ENCODE results near the gene CREBRF. TPM values are rescaled to one million over a fixed set of nuclear protein-coding genes. Genes with fewer than 3 reads are reported as not detected.
"Not testable (repeated sequence)": the region's sequence is repeated elsewhere in the genome, so short reads cannot be mapped to it uniquely, and the experiment has no call there.

Gene CREBRF
- total RNA-seq, 1 experiment from 2014 or later = 16.9 TPM

GRCh38 chr5:173027905-173028304, 28.2 kb upstream of the CREBRF start:
- peaks cover 21% of the 10 kb centered on the region; the same call in 1 of the 2 replicates for H3F3A ChIP-seq (ENCODE audit: insufficient read depth, low read depth)
- no peaks in the 10 kb centered on the region for H3K9me3 ChIP-seq (ENCODE audit: insufficient read depth, low read depth)
- peaks cover 3% of the 10 kb centered on the region; the same call in 1 of the 2 replicates for H3K36me3 ChIP-seq (ENCODE audit: low read depth)
- H3K27me3 ChIP-seq (ENCODE audit: insufficient read depth, low read depth) = no peaks in the 10 kb centered on the region
- no TSS peak for BruUV-seq (replicated peaks)
- peaks cover 32% of the 10 kb centered on the region for H4K20me1 ChIP-seq (ENCODE audit: insufficient read depth)
- DNase-seq = no peak
- H3K4me2 ChIP-seq = no peak overlapping the region
- no peaks in the 10 kb centered on the region for H3K4me1 ChIP-seq (replicated peaks; ENCODE audit: insufficient read depth)
- intact Hi-C loops (cut with micrococcal nuclease; ENCODE audit: unreplicated experiment) = no loop called here
- POLR2A ChIA-PET (ENCODE audit: unreplicated experiment) = no interaction called here
- H3K4me3 ChIP-seq = no peak overlapping the region
- TF ChIP-seq EZH2 (IDR thresholded peaks at IDR 0.05; ENCODE audit: low read depth) (no peak), CTCF (conservative IDR thresholded peaks at IDR 0.05) (no peak)
- H3K27ac ChIP-seq = no peak overlapping the region
- H3K9me2 ChIP-seq (ENCODE audit: insufficient read depth) = no peaks in the 10 kb centered on the region
- peaks cover 67% of the 10 kb centered on the region for H3K79me2 ChIP-seq (ENCODE audit: low read depth)
- CTCF ChIA-PET = no interaction called here
- no peak overlapping the region for H2AFZ ChIP-seq

- no peak overlapping the region for H3K4me2 ChIP-seq
- no peak overlapping the region for H3K4me3 ChIP-seq
- H3K27me3 ChIP-seq (ENCODE audit: insufficient read depth, low read depth) = no peaks in the 10 kb centered on the region
- peaks cover 37% of the 10 kb centered on the region for H4K20me1 ChIP-seq (ENCODE audit: insufficient read depth)
- peaks cover 59% of the 10 kb centered on the region for H3K79me2 ChIP-seq (ENCODE audit: low read depth)
- no peak for TF ChIP-seq EZH2 (IDR thresholded peaks at IDR 0.05; ENCODE audit: low read depth)
- TF ChIP-seq CTCF (conservative IDR thresholded peaks at IDR 0.05) = no peak
- H3F3A ChIP-seq (ENCODE audit: insufficient read depth, low read depth) = peaks cover 19% of the 10 kb centered on the region; the same call in 1 of the 2 replicates
- H3K9me2 ChIP-seq (ENCODE audit: insufficient read depth) = no peaks in the 10 kb centered on the region
- H3K36me3 ChIP-seq (ENCODE audit: low read depth) = no peaks in the 10 kb centered on the region; the same call in 1 of the 2 replicates
- H2AFZ ChIP-seq = no peak overlapping the region
- intact Hi-C loops (cut with micrococcal nuclease; ENCODE audit: unreplicated experiment) = no loop called here
- H3K9me3 ChIP-seq (ENCODE audit: insufficient read depth, low read depth) = no peaks in the 10 kb centered on the region
- CTCF ChIA-PET = no interaction called here
- no peak for DNase-seq
- no TSS peak for BruUV-seq (replicated peaks)
- H3K4me1 ChIP-seq (replicated peaks; ENCODE audit: insufficient read depth) = no peaks in the 10 kb centered on the region
- no peak overlapping the region for H3K27ac ChIP-seq
- POLR2A ChIA-PET (ENCODE audit: unreplicated experiment) = no interaction called here
These were observed 27.3 kb upstream of the CREBRF start for GRCh38 chr5:173028811-173029327.

DNA sequence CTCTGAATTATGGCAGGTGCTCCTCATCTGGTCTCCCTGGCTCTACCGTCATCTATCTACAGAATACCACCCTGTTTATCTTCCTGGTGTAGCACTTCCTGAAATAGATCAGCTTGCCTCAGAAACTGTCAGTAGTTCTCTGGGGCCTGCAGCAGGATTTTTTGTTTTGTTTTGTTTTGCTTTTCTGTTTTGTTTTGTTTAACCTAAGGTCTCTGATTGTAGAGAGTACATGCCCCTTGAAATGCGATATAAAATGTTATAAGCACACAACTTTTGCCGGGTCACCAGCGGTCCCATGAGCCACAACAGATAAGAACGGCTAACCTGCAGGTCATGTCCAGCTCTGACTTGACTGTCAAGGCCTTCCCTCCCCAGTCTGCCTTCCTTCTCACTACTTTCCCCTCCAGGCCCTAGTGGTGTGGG, 26.6 kb upstream of the CREBRF start:
- Histone ChIP-seq H3K27ac (no peak overlapping the region), H3K79me2 (ENCODE audit: low read depth) (peaks cover 54% of the 10 kb centered on the region), H3K4me2 (no peak overlapping the region), H4K20me1 (ENCODE audit: insufficient read depth) (peaks cover 37% of the 10 kb centered on the region), H3K36me3 (ENCODE audit: low read depth) (no peaks in the 10 kb centered on the region; the same call in 1 of the 2 replicates), H3K9me2 (ENCODE audit: insufficient read depth) (no peaks in the 10 kb centered on the region), H3K4me1 (replicated peaks; ENCODE audit: insufficient read depth) (no peaks in the 10 kb centered on the region), H3K4me3 (no peak overlapping the region), H3K27me3 (ENCODE audit: insufficient read depth, low read depth) (no peaks in the 10 kb centered on the region), H2AFZ (no peak overlapping the region), H3K9me3 (ENCODE audit: insufficient read depth, low read depth) (no peaks in the 10 kb centered on the region), H3F3A (ENCODE audit: insufficient read depth, low read depth) (peaks cover 19% of the 10 kb centered on the region; the same call in 1 of the 2 replicates)
- intact Hi-C loops (cut with micrococcal nuclease; ENCODE audit: unreplicated experiment) = no loop called here
- no peak for DNase-seq
- CTCF ChIA-PET = no interaction called here
- POLR2A ChIA-PET (ENCODE audit: unreplicated experiment) = interaction anchor here (0.7 kb wide), 1 partner anchor 792 kb away, joined by 5 read pairs; no protein-coding TSS in a partner anchor
- no TSS peak for BruUV-seq (replicated peaks)
- TF ChIP-seq CTCF (conservative IDR thresholded peaks at IDR 0.05) (no peak), EZH2 (IDR thresholded peaks at IDR 0.05; ENCODE audit: low read depth) (no peak)

GRCh38 chr5:173032096-173032495, 24.1 kb upstream of the CREBRF start:
- H3K27me3 ChIP-seq (ENCODE audit: insufficient read depth, low read depth); H2AFZ ChIP-seq; H3K27ac ChIP-seq; H3K4me3 ChIP-seq; H3K9me2 ChIP-seq (ENCODE audit: insufficient read depth); H3K4me2 ChIP-seq; POLR2A ChIA-PET (ENCODE audit: unreplicated experiment); intact Hi-C loops (cut with micrococcal nuclease; ENCODE audit: unreplicated experiment); H3K9me3 ChIP-seq (ENCODE audit: insufficient read depth, low read depth); DNase-seq; H3K4me1 ChIP-seq (replicated peaks; ENCODE audit: insufficient read depth); BruUV-seq (replicated peaks): not testable (repeated sequence)
- Histone ChIP-seq H4K20me1 (ENCODE audit: insufficient read depth) (peaks cover 23% of the 10 kb centered on the region), H3F3A (ENCODE audit: insufficient read depth, low read depth) (peaks cover 25% of the 10 kb centered on the region; the same call in 1 of the 2 replicates), H3K36me3 (ENCODE audit: low read depth) (peaks cover 10% of the 10 kb centered on the region), H3K79me2 (ENCODE audit: low read depth) (peaks cover 40% of the 10 kb centered on the region)
- CTCF ChIA-PET = interaction anchor here (0.6 kb wide), 1 partner anchor 53 kb away, joined by 3 read pairs; no protein-coding TSS in a partner anchor
